ENCODE data around the gene SYNGR3.

Gene SYNGR3

DNA sequence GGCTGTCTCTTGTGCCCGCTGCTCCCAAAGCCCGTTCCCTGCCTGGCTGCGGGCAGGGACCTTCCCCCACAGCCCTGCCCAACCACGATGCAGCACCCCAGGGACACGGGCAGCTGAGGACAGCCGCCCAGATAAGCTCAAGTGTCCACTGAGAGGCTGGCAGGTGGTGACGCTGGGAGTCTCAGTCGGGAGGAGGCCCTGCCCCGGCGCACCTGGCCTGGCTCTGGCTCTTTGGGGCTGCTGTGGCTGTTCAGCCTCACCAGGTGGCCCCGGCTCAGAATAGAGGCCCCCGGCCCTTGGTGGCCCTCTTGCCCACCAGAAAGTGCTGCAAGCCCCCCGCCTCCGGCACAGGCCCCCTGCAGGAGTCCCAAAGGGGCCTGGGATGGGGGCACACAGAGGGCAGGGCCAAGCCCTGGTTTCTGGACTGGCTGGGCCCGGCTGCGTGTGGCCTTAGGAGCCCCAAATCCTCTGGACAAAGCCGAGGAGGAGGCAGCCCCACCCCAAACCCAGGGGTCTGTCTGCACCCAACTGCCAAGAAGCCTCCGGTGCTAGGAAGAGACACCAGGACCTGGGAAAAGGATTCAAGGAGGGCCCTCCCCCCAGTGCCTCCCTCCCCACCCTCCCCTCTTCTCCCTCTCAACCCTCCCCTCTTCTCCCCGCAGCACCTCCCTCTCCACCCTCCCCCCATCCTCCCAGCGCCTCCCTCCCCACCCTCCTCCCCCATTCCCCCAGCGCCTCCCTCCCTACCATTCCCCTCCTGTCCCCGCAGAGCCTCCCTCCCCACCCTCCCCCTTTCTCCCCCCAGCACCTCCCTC, 52.6 kb downstream of the SYNGR3 start:
- DNase-seq (ENCODE audit: low spot score), result no peak

- no peak for DNase-seq (ENCODE audit: low spot score)
Observed at GRCh38 chr16:2042986-2043666, 53.4 kb downstream of the SYNGR3 start.

All from LoVo (cell line).